ENCODE results near the gene EME2.

Gene EME2

GRCh38 chr16:1768061-1768766, 4.4 kb upstream of the EME2 start:
- DNase-seq: no peak

GRCh38 chr16:1768767-1769401, 3.7 kb upstream of the EME2 start:
- no peak for DNase-seq

GRCh38 chr16:1769402-1770300, 3.0 kb upstream of the EME2 start:
- DNase-seq: no peak

- peak; percentile 33 to 47 for DNase-seq
Observed at GRCh38 chr16:1770328-1771187, 2.1 kb upstream of the EME2 start.

GRCh38 chr16:1771188-1771863, 1.3 kb upstream of the EME2 start, which contains the start of gene NME3:
NME3 (minus strand) TSS chr16:1771543; CDS start chr16:1771534, 9 bp downstream.
- DNase-seq: peak; percentile 74 to 80

GRCh38 chr16:1771864-1772361, 697 bp upstream of the EME2 start:
- DNase-seq: no peak

- peak; percentile 78 to 80 for DNase-seq
Observed at GRCh38 chr16:1772908-1773702, 495 bp downstream of the EME2 start, which contains the start of gene MRPS34. MRPS34 (minus strand) TSS chr16:1773134; CDS start chr16:1773119, 15 bp downstream.

GRCh38 chr16:1773703-1774447, 1.3 kb downstream of the EME2 start:
- DNase-seq: no peak

GRCh38 chr16:1774448-1774780, 1.8 kb downstream of the EME2 start:
- DNase-seq: no peak

GRCh38 chr16:1775006-1775845, 2.6 kb downstream of the EME2 start:
- DNase-seq: no peak

- no peak for DNase-seq
Observed at GRCh38 chr16:1775846-1776671, 3.4 kb downstream of the EME2 start.

GRCh38 chr16:1776672-1776955, 4.0 kb downstream of the EME2 start:
- no peak for DNase-seq

- no peak for DNase-seq
Observed at GRCh38 chr16:1776991-1777374, 4.4 kb downstream of the EME2 start.

GRCh38 chr16:1777375-1778199, 5.0 kb downstream of the EME2 start:
- DNase-seq: no peak

- DNase-seq: no peak
Observed at GRCh38 chr16:1778200-1779179, 5.9 kb downstream of the EME2 start.

GRCh38 chr16:1779234-1779701, 6.7 kb downstream of the EME2 start:
- no peak for DNase-seq
